IMR-90 (cell line): ENCODE results near the gene TRIM4.
"Not testable (repeated sequence)": the region's sequence is repeated elsewhere in the genome, so short reads cannot be mapped to it uniquely, and the experiment has no call there.

Experiments used
- CEBPB ChIP-seq: IDR thresholded peaks from 2 replicates; pipeline ENCODE4 v1.6.1; 2012; ENCODE audit warnings: low read depth, low read length, improper control_type of control experiment
- CHD1 ChIP-seq: IDR thresholded peaks from 2 replicates; pipeline ENCODE4 v1.6.1; 2012; ENCODE audit warnings: low read depth, low read length, improper control_type of control experiment
- CTCF ChIP-seq: conservative IDR thresholded peaks from 2 replicates; pipeline ENCODE4 v1.5.1; 2012; ENCODE audit warnings: mild to moderate bottlenecking, low read depth, low read length, improper control_type of control experiment
- ELK1 ChIP-seq: fragments of 150-350 bp; IDR thresholded peaks from 2 replicates; pipeline ENCODE4 v1.6.1; 2016; ENCODE audit warnings: low read depth, mild to moderate bottlenecking, low read length, moderate library complexity, borderline replicate concordance
- FOS ChIP-seq: fragments of 150-350 bp; IDR thresholded peaks from 2 replicates; pipeline ENCODE4 v1.6.1; 2016; ENCODE audit warnings: low read depth, low read length
- MAFK ChIP-seq: IDR thresholded peaks from 2 replicates; pipeline ENCODE4 v1.6.1; 2012; ENCODE audit warnings: low read depth, low read length, improper control_type of control experiment
- POLR2A ChIP-seq: IDR thresholded peaks from 2 replicates; pipeline ENCODE4 v1.6.1; 2012; ENCODE audit warnings: mild to moderate bottlenecking, low read depth, low read length
- RAD21 ChIP-seq: IDR thresholded peaks from 2 replicates; pipeline ENCODE4 v1.6.1; 2012; ENCODE audit warnings: low read length, improper control_type of control experiment
- RFX5 ChIP-seq: IDR thresholded peaks from 2 replicates; pipeline ENCODE4 v1.8.0; 2012; ENCODE audit warnings: low read depth, mild to moderate bottlenecking, low read length, moderate library complexity
- SMC3 ChIP-seq: fragments of 150-350 bp; IDR thresholded peaks from 2 replicates; pipeline ENCODE4 v1.6.1; 2016; ENCODE audit warnings: low read depth, mild to moderate bottlenecking, antibody characterized with exemption, low read length, moderate library complexity
- USF2 ChIP-seq: fragments of 150-350 bp; IDR thresholded peaks from 2 replicates; pipeline ENCODE4 v1.6.1; 2017; ENCODE audit warnings: mild to moderate bottlenecking, antibody characterized with exemption, low read length, low read depth

- TF ChIP-seq CEBPB, ELK1, POLR2A, CTCF, MAFK, RAD21, SMC3, FOS, USF2, CHD1, RFX5: not testable (repeated sequence)
Observed at GRCh38 chr7:99867477-99867876, 51.9 kb downstream of the TRIM4 start.
